ENCODE measurements around the gene YES1. TPM values are rescaled to one million over a fixed set of nuclear protein-coding genes. Genes with fewer than 3 reads are reported as not detected.
A peak's percentile ranks its signal among the peaks of the same experiment; 100 is the strongest.

The YES1 gene
- total RNA-seq (ENCODE audit: low replicate concordance): 190 and 209 TPM in 2 replicates

DNA sequence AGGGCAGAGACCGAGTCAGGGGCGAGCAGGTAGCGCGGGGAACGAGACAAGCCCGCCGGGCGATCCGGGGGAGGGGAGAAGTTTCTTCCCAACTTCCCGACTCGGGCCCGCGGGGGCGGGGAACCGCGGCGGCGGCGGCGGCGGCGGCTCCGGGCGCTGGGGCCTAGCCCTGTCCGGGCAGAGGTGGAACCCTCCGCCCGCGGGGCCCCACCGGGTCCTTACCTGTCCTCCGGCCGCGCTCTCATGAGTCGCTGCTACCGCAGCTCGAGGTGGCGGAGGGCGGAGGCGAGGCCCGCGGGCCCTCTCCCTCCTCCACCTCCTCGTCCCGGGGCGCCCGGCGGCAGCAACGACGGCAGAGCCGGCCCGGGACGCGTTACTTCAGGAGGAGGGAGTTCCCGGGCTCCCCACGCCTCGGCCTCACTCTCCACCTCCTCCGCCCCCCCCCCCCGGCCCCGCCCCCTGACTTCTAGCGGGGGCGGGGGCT, at the start of gene YES1:
TSS of gene YES1 (minus strand) at position 351 of the 484 bp plus-strand sequence. CDS start 55,415 bp downstream, outside the sequence.
- no peaks in the 10 kb centered on the region for H3K27me3 ChIP-seq

DNA sequence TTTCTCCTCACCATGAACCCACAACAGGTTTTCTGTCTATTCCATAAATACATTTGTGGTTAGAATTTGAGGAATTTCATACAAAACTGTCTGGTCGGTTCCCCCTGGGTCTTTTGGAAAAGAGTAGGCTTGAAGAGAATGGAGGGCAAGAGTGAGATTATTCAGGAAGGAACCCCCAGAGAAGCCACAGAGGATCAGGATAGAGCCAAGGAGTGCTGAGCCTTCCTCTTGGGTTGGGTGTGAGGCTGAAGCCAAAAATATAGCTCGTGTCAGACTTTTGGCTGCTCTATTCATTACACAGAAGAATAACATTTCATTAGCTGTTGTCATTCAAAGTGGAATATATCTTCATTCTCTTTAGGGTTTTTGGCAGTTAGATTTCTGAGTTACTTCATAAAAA, 45.9 kb upstream of the YES1 start:
- Histone ChIP-seq H2AFZ (replicated peaks) (no peak overlapping the region), H4K20me1 (ENCODE audit: low read depth) (no peaks in the 10 kb centered on the region), H3K4me2 (no peak overlapping the region), H3K27ac (no peak overlapping the region), H3K9me3 (ENCODE audit: low read depth) (no peaks in the 10 kb centered on the region), H3K79me2 (ENCODE audit: low read depth) (no peaks in the 10 kb centered on the region), H3K27me3 (no peaks in the 10 kb centered on the region), H3K4me3 (no peak overlapping the region), H3F3A (ENCODE audit: low read depth) (no peaks in the 10 kb centered on the region), H3K9ac (no peak overlapping the region), H3K4me1 (no peaks in the 10 kb centered on the region), H3K36me3 (no peaks in the 10 kb centered on the region)
- H3K36me3 Mint-ChIP-seq: no peaks in the 10 kb centered on the region
- H3K4me3 Mint-ChIP-seq: no peak overlapping the region
- H3K27ac Mint-ChIP-seq: no peak overlapping the region
- no peaks in the 10 kb centered on the region for H3K4me1 Mint-ChIP-seq
- no peaks in the 10 kb centered on the region for H3K9me3 Mint-ChIP-seq
- TF ChIP-seq, protein P1, sequence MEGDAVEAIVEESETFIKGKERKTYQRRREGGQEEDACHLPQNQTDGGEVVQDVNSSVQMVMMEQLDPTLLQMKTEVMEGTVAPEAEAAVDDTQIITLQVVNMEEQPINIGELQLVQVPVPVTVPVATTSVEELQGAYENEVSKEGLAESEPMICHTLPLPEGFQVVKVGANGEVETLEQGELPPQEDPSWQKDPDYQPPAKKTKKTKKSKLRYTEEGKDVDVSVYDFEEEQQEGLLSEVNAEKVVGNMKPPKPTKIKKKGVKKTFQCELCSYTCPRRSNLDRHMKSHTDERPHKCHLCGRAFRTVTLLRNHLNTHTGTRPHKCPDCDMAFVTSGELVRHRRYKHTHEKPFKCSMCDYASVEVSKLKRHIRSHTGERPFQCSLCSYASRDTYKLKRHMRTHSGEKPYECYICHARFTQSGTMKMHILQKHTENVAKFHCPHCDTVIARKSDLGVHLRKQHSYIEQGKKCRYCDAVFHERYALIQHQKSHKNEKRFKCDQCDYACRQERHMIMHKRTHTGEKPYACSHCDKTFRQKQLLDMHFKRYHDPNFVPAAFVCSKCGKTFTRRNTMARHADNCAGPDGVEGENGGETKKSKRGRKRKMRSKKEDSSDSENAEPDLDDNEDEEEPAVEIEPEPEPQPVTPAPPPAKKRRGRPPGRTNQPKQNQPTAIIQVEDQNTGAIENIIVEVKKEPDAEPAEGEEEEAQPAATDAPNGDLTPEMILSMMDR (IDR thresholded peaks at IDR 0.05): no peak
- TF ChIP-seq EZH2 (IDR thresholded peaks at IDR 0.05) (no peak), EZH2phosphoT487 (IDR thresholded peaks at IDR 0.05) (no peak)
- peaks cover 4% of the 10 kb centered on the region for H3K27me3 Mint-ChIP-seq (ENCODE audit: insufficient read depth, low read depth)
- no peak for DNase-seq (ENCODE audit: low spot score)

More for the DNA sequence above, at the start of gene YES1:
- Mint-ChIP-seq H3K36me3 (peaks cover 6% of the 10 kb centered on the region), H3K27me3 (ENCODE audit: insufficient read depth, low read depth) (peaks cover 2% of the 10 kb centered on the region), H3K27ac (peak within 1 kb of the TSS; percentile 99), H3K9me3 (no peaks in the 10 kb centered on the region), H3K4me1 (peaks cover 26% of the 10 kb centered on the region), H3K4me3 (peak within 1 kb of the TSS; percentile 99)
- Histone ChIP-seq H3K79me2 (ENCODE audit: low read depth) (peaks cover 57% of the 10 kb centered on the region), H3K9ac (peak within 1 kb of the TSS; percentile 88), H3K27ac (peak within 1 kb of the TSS; percentile 95), H3K9me3 (ENCODE audit: low read depth) (no peaks in the 10 kb centered on the region), H4K20me1 (ENCODE audit: low read depth) (peaks cover 41% of the 10 kb centered on the region), H3F3A (ENCODE audit: low read depth) (peaks cover 41% of the 10 kb centered on the region), H2AFZ (replicated peaks) (peak within 1 kb of the TSS; percentile 92), H3K4me3 (peak within 1 kb of the TSS; percentile 99), H3K36me3 (no peaks in the 10 kb centered on the region), H3K4me2 (peak within 1 kb of the TSS; percentile 92), H3K4me1 (peaks cover 28% of the 10 kb centered on the region)
- no peak for TF ChIP-seq EZH2 (IDR thresholded peaks at IDR 0.05)
- TF ChIP-seq EZH2phosphoT487 (IDR thresholded peaks at IDR 0.05): no peak
- TF ChIP-seq, protein P1 (IDR thresholded peaks at IDR 0.05): no peak
- DNase-seq (ENCODE audit: low spot score): no peak

DNA sequence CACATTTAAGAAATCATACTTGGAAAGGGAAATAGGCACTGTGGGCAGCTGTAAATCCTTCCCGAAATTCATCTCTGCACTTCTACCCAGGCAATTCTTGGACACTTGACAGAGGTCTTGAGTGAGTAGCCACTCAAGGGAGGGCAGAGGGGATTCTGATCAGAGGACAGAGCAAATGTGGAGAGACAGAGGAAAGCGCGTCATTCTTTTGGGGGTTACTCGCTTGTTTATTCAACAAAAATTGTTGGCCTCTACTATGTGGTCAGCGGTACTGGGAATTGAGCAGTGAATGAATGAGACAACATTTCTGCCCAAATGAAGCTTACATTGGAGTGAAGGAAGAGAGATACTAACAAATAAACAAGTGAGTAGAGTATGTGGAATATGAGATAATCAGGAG, 41.4 kb upstream of the YES1 start:
- Mint-ChIP-seq H3K4me3 (no peak overlapping the region), H3K27ac (no peak overlapping the region), H3K27me3 (ENCODE audit: insufficient read depth, low read depth) (peaks cover 5% of the 10 kb centered on the region), H3K36me3 (no peaks in the 10 kb centered on the region), H3K4me1 (no peaks in the 10 kb centered on the region), H3K9me3 (no peaks in the 10 kb centered on the region)
- H3F3A ChIP-seq (ENCODE audit: low read depth): no peaks in the 10 kb centered on the region
- no peak for DNase-seq (ENCODE audit: low spot score)
- TF ChIP-seq EZH2 (IDR thresholded peaks at IDR 0.05) (no peak), EZH2phosphoT487 (IDR thresholded peaks at IDR 0.05) (no peak)
- TF ChIP-seq, protein P1 (IDR thresholded peaks at IDR 0.05): no peak
- no peak overlapping the region for H3K27ac ChIP-seq
- H3K4me3 ChIP-seq: no peak overlapping the region
- H3K9me3 ChIP-seq (ENCODE audit: low read depth): no peaks in the 10 kb centered on the region
- H3K79me2 ChIP-seq (ENCODE audit: low read depth): no peaks in the 10 kb centered on the region
- no peak overlapping the region for H3K9ac ChIP-seq
- H4K20me1 ChIP-seq (ENCODE audit: low read depth): no peaks in the 10 kb centered on the region
- no peaks in the 10 kb centered on the region for H3K36me3 ChIP-seq
- H2AFZ ChIP-seq (replicated peaks): no peak overlapping the region
- no peaks in the 10 kb centered on the region for H3K4me1 ChIP-seq
- H3K27me3 ChIP-seq: no peaks in the 10 kb centered on the region
- no peak overlapping the region for H3K4me2 ChIP-seq
